Astrocyte (in vitro differentiated cells and primary cell): ENCODE measurements around the gene CREB3L2. TPM values are rescaled to one million over a fixed set of nuclear protein-coding genes. Genes with fewer than 3 reads are reported as not detected.
A peak's percentile ranks its signal among the peaks of the same experiment; 100 is the strongest.

Source experiments
- DNase-seq: peaks from one replicate; pipeline ENCODE4 v3.0.0-alpha.2; 2010; ENCODE audit warnings: low read depth
- FAIRE-seq: peaks from 2 replicates; lab custom pipeline; 2011; peaks lifted over from hg19 to GRCh38; lab: Jason Lieb, UNC
- H2AFZ ChIP-seq: 2 replicates; pipeline ENCODE4 v1.6.0; 2012; ENCODE audit warnings: low read depth, low read length, inconsistent platforms
- H3K27ac ChIP-seq: 2 replicates; pipeline ENCODE4 v1.5.1; 2011; ENCODE audit warnings: low read depth, low read length, inconsistent platforms
- H3K27me3 ChIP-seq: 2 replicates; pipeline ENCODE4 v1.6.0; 2011; ENCODE audit warnings: low read length, inconsistent platforms; ENCODE audit not compliant: insufficient read depth
- H3K36me3 ChIP-seq: 2 replicates; pipeline ENCODE4 v1.5.1; 2011; ENCODE audit warnings: low read length, inconsistent platforms; ENCODE audit not compliant: insufficient read depth
- H3K4me1 ChIP-seq: 2 replicates; pipeline ENCODE4 v1.5.1; 2011; ENCODE audit warnings: low read length, inconsistent platforms; ENCODE audit not compliant: insufficient read depth
- H3K4me2 ChIP-seq: 2 replicates; pipeline ENCODE4 v1.6.0; 2012; ENCODE audit warnings: low read length, inconsistent platforms
- H3K4me3 ChIP-seq: 2 replicates; pipeline ENCODE4 v1.5.1; 2011; ENCODE audit warnings: low read depth, mild to moderate bottlenecking, low read length, inconsistent platforms; ENCODE audit not compliant: insufficient read depth
- H3K79me2 ChIP-seq: 2 replicates; pipeline ENCODE4 v1.6.0; 2012; ENCODE audit warnings: mild to moderate bottlenecking, low read length, inconsistent platforms; ENCODE audit not compliant: insufficient read depth
- H3K9ac ChIP-seq: 2 replicates; pipeline ENCODE4 v1.6.0; 2012; ENCODE audit warnings: mild to moderate bottlenecking, low read length, inconsistent platforms
- H3K9me3 ChIP-seq: 2 replicates; pipeline ENCODE4 v1.5.1; 2012; ENCODE audit warnings: low read depth, mild to moderate bottlenecking, low read length, inconsistent platforms; ENCODE audit not compliant: insufficient read depth
- H4K20me1 ChIP-seq: 2 replicates; pipeline ENCODE4 v1.6.0; 2012; ENCODE audit warnings: low read length, inconsistent platforms; ENCODE audit not compliant: insufficient read depth
- H3K27ac Mint-ChIP-seq: one replicate; pipeline ENCODE4 v1.8.0; 2021; ENCODE audit warnings: mild to moderate bottlenecking, mixed read lengths; ENCODE audit not compliant: unreplicated experiment
- H3K27me3 Mint-ChIP-seq: one replicate; pipeline ENCODE4 v1.8.0; 2021; ENCODE audit warnings: low read depth, mixed read lengths; ENCODE audit not compliant: unreplicated experiment
- H3K36me3 Mint-ChIP-seq: one replicate; pipeline ENCODE4 v1.8.0; 2021; ENCODE audit warnings: low read depth, mixed read lengths; ENCODE audit not compliant: unreplicated experiment
- H3K4me1 Mint-ChIP-seq: one replicate; pipeline ENCODE4 v1.8.0; 2021; ENCODE audit warnings: low read depth, mixed read lengths; ENCODE audit not compliant: unreplicated experiment
- H3K4me3 Mint-ChIP-seq: one replicate; pipeline ENCODE4 v1.8.0; 2021; ENCODE audit warnings: mild to moderate bottlenecking, moderate library complexity, mixed read lengths; ENCODE audit not compliant: unreplicated experiment
- H3K9me3 Mint-ChIP-seq: one replicate; pipeline ENCODE4 v1.8.0; 2021; ENCODE audit warnings: mild to moderate bottlenecking, mixed read lengths; ENCODE audit not compliant: unreplicated experiment
- EZH2 ChIP-seq: IDR thresholded peaks from 2 replicates; pipeline ENCODE4 v1.6.1; 2012; ENCODE audit warnings: mild to moderate bottlenecking, low read length, inconsistent platforms; ENCODE audit not compliant: insufficient read depth
- total RNA-seq: library from RNA; stranded (reverse); gene quantifications from 2 replicates; pipeline ENCODE4 v1.2.1, GENCODE V29; 2021
- TF ChIP-seq, protein P1 (sequence below): IDR thresholded peaks from 2 replicates; pipeline ENCODE4 v1.5.1; 2011; ENCODE audit warnings: low read depth, mild to moderate bottlenecking, inconsistent platforms, low read length, moderate library complexity; ENCODE audit not compliant: insufficient read depth

Gene CREB3L2
- total RNA-seq, 1 donor from 2014 or later: 116 TPM

DNA sequence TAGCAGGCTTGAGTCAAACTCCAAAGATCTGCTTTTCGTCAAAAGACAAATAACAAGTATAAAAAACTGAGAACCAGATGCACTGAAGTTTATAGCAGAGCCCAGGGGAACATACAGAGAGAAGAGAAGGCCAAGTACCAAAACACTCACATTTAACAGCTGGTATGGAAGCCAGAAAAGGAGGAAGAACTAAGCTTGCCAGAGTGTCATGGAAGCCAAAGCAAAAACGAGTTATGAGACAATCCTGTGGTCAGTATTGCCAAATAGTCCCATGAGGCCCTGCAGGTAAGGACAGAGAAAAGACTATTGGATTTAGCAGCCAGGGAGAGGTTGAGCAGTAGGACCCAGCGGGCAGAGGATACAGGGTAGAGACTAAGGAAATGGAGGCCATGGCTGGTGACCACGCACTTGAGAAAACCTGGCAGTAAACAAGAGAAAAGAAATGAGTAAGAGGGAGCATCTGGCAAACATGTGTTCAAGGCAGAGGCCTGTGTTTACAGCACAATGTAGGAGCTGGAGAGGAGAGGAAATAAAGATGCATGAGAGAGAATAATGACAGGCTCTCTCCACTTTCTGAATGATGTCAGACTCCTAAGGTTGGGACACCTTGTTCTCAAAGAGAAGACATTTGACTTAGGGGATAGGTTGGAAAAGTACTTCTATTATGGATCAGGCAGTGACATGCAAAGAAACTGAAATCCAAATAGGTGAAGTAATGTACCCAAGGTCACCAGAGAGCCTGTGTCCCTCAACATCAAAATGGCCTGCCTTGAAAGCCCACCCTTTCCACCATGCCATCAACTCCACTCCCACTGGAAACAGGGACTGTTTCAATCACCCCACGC lies 9.1 kb downstream of the CREB3L2 start:
- Mint-ChIP-seq H3K4me3 (peak overlapping the region; percentile 68), H3K9me3 (no peaks in the 10 kb centered on the region), H3K4me1 (peaks cover 38% of the 10 kb centered on the region), H3K27me3 (no peaks in the 10 kb centered on the region), H3K36me3 (peaks cover 23% of the 10 kb centered on the region), H3K27ac (peak overlapping the region; percentile 91)
- peaks cover 45% of the 10 kb centered on the region for H4K20me1 ChIP-seq
- peak overlapping the region; percentile 92 for H3K27ac ChIP-seq
- peaks cover 90% of the 10 kb centered on the region for H3K79me2 ChIP-seq
- peaks cover 4% of the 10 kb centered on the region for H3K36me3 ChIP-seq
- peak overlapping the region; percentile 80 for H3K9ac ChIP-seq
- peak; percentile 95 for DNase-seq
- peak overlapping the region; percentile 4 for H3K4me3 ChIP-seq
- peak overlapping the region; percentile 69 for H3K4me2 ChIP-seq
- no peak overlapping the region for H2AFZ ChIP-seq
- no peaks in the 10 kb centered on the region for H3K9me3 ChIP-seq
- no peaks in the 10 kb centered on the region for H3K27me3 ChIP-seq
- TF ChIP-seq, protein P1, sequence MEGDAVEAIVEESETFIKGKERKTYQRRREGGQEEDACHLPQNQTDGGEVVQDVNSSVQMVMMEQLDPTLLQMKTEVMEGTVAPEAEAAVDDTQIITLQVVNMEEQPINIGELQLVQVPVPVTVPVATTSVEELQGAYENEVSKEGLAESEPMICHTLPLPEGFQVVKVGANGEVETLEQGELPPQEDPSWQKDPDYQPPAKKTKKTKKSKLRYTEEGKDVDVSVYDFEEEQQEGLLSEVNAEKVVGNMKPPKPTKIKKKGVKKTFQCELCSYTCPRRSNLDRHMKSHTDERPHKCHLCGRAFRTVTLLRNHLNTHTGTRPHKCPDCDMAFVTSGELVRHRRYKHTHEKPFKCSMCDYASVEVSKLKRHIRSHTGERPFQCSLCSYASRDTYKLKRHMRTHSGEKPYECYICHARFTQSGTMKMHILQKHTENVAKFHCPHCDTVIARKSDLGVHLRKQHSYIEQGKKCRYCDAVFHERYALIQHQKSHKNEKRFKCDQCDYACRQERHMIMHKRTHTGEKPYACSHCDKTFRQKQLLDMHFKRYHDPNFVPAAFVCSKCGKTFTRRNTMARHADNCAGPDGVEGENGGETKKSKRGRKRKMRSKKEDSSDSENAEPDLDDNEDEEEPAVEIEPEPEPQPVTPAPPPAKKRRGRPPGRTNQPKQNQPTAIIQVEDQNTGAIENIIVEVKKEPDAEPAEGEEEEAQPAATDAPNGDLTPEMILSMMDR: no peak
- FAIRE-seq: no peak
- H3K4me1 ChIP-seq: peaks cover 64% of the 10 kb centered on the region

DNA sequence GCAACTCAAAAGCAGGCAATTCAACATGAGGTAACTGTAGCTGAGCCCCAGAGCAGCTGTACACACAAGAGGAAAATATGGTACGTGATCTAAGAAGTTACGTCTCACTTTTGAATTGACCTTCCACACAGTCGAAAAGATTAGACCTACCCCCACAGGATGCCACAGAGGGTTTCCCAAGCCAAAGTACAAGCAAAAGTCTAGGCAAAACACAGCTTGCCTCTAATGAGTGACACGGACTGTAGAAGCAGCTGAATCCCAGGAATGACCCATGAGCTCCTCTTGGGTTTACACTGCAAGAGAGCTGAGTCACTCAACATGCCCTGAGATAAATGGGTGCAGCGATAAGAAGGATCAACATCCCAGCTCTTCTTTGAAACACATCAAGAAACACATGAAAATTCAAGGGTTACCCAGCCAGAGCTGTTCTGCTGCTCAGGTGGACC lies 9.8 kb downstream of the CREB3L2 start:
- Mint-ChIP-seq H3K4me3 (peak overlapping the region; percentile 66), H3K36me3 (peaks cover 22% of the 10 kb centered on the region), H3K4me1 (peaks cover 43% of the 10 kb centered on the region), H3K27ac (peak overlapping the region; percentile 91), H3K9me3 (no peaks in the 10 kb centered on the region), H3K27me3 (no peaks in the 10 kb centered on the region)
- H3K4me1 ChIP-seq: peaks cover 66% of the 10 kb centered on the region
- H4K20me1 ChIP-seq: peaks cover 51% of the 10 kb centered on the region
- DNase-seq (peak; percentile 96), FAIRE-seq (no peak)
- no peaks in the 10 kb centered on the region for H3K9me3 ChIP-seq
- peak overlapping the region; percentile 4 for H3K4me3 ChIP-seq
- H3K36me3 ChIP-seq: peaks cover 4% of the 10 kb centered on the region
- TF ChIP-seq, protein P1: no peak
- TF ChIP-seq EZH2: no peak
- peak overlapping the region; percentile 92 for H3K27ac ChIP-seq
- H3K9ac ChIP-seq: peak overlapping the region; percentile 80
- H3K79me2 ChIP-seq: peaks cover 90% of the 10 kb centered on the region
- no peak overlapping the region for H2AFZ ChIP-seq
- H3K4me2 ChIP-seq: peak overlapping the region; percentile 69
- no peaks in the 10 kb centered on the region for H3K27me3 ChIP-seq
